ENCODE data around the gene PVALEF.

PVALEF gene

GRCh38 chr17:81230043-81230820, 64.9 kb downstream of the PVALEF start:
- in situ Hi-C loops (cut with HindIII; ENCODE audit: low sequenced_read_pairs): no loop called here

- in situ Hi-C loops (cut with HindIII; ENCODE audit: low sequenced_read_pairs): no loop called here
These were observed 65.9 kb downstream of the PVALEF start for GRCh38 chr17:81231121-81231645.

- in situ Hi-C loops (cut with HindIII; ENCODE audit: low sequenced_read_pairs): no loop called here
These were observed 66.7 kb downstream of the PVALEF start for GRCh38 chr17:81231766-81232581.

Data from endothelial cell of hepatic sinusoid (primary cell).